GM13977 (cell line): ENCODE data around the gene GSS.

ENCODE experiments used
- DNase-seq: peaks from one replicate; pipeline ENCODE4 v3.0.0; 2012; ENCODE audit warnings: low spot score
- CTCF ChIP-seq: IDR thresholded peaks from 2 replicates; pipeline ENCODE4 v1.5.1; 2012; ENCODE audit warnings: mild to moderate bottlenecking, control low read depth; ENCODE audit not compliant: insufficient read depth; ENCODE audit errors: extremely low read depth, missing control alignments
- in situ Hi-C: fragments of 300-500 bp; cut with MboI; formaldehyde crosslinking; loops from one replicate; pipeline ENCODE4 v1.12.0; 2022; ENCODE audit warnings: low sequenced_read_pairs, low pct_unique_long_range_greater_than_20kb, mixed read lengths, inconsistent platforms; ENCODE audit not compliant: unreplicated experiment

GSS gene

GRCh38 chr20:34954904-34955230, 739 bp downstream of the GSS start:
- TF ChIP-seq CTCF = no peak
- in situ Hi-C loops = no loop called here
- no peak for DNase-seq

GRCh38 chr20:34953960-34954359, 1.6 kb downstream of the GSS start:
- DNase-seq = no peak
- in situ Hi-C loops = no loop called here
- TF ChIP-seq CTCF = no peak

GRCh38 chr20:34952671-34953070, 2.9 kb downstream of the GSS start:
- in situ Hi-C loops = no loop called here
- TF ChIP-seq CTCF = no peak

GRCh38 chr20:34951652-34952051, 4.0 kb downstream of the GSS start:
- in situ Hi-C loops = no loop called here
- no peak for DNase-seq
- TF ChIP-seq CTCF = no peak

More at GRCh38 chr20:34952671-34953070, 2.9 kb downstream of the GSS start:
- no peak for DNase-seq

GRCh38 chr20:34951252-34951651, 4.4 kb downstream of the GSS start:
- in situ Hi-C loops = no loop called here
- no peak for DNase-seq
- no peak for TF ChIP-seq CTCF

GRCh38 chr20:34949120-34949519, 6.5 kb downstream of the GSS start:
- no peak for DNase-seq
- in situ Hi-C loops = no loop called here
- no peak for TF ChIP-seq CTCF

GRCh38 chr20:34948030-34948429, 7.6 kb downstream of the GSS start:
- DNase-seq = no peak
- no peak for TF ChIP-seq CTCF
- in situ Hi-C loops = no loop called here
